HepG2 (cell line): ENCODE results near the gene PEAK1. TPM values are rescaled to one million over a fixed set of nuclear protein-coding genes. Genes with fewer than 3 reads are reported as not detected.

Source experiments
- ATAC-seq: fragments of 200-7000 bp; cut with Tn5 transposase; 3 replicates; pipeline ENCODE4 v1.9.1; 2020; ENCODE audit warnings: mild to moderate bottlenecking, moderate library complexity
- BruUV-seq: library from RNA; stranded (reverse); fragments of 400-500 nt; replicated peaks from 2 replicates; lab custom pipeline; 2021; lab: Mats Ljungman, UMichigan
- CTCF ChIA-PET: fragments of 300-600 bp; formaldehyde crosslinking; extraction: SDS; loops from one replicate; lab custom pipeline; 2021; ENCODE audit warnings: low total read pairs, inconsistent platforms, low intra/inter-chr PET ratio; lab: Yijun Ruan, JAX
- POLR2A ChIA-PET: fragments of 350-600 bp; sonication (Branson Sonifier 250); formaldehyde crosslinking; loops from one replicate; lab custom pipeline; 2020; ENCODE audit warnings: antibody characterized with exemption, inconsistent platforms; lab: Yijun Ruan, JAX
- DNase-seq: peaks from one replicate; pipeline ENCODE4 v3.0.0-alpha.2; 2015; ENCODE audit warnings: low spot score
- FAIRE-seq: peaks from 3 replicates; lab custom pipeline; 2011; peaks lifted over from hg19 to GRCh38; lab: Jason Lieb, UNC
- H2AFZ ChIP-seq: one replicate; pipeline ENCODE4 v1.6.1; 2011; ENCODE audit warnings: low read length, inconsistent platforms
- H3K27ac ChIP-seq: fragments of 300-600 bp; 3 replicates; pipeline ENCODE4 v1.8.0; 2011; ENCODE audit warnings: mixed run types, mild to moderate bottlenecking, mixed read lengths, low read length, inconsistent platforms; ENCODE audit not compliant: insufficient read depth; ENCODE audit errors: extremely low read length
- H3K27me3 ChIP-seq, 2 experiments: fragments of 200-600 bp in 1 of 2; 2 replicates in 1 of 2; 3 replicates in 1 of 2; pipeline versions ENCODE4 v1.6.0 to v1.8.0; 2011; ENCODE audit warnings: low read length in 2 of 2, mild to moderate bottlenecking in 2 of 2, moderate library complexity in 2 of 2, inconsistent platforms in 1 of 2; ENCODE audit not compliant: insufficient read depth in 2 of 2, control insufficient read depth in 1 of 2
- H3K36me3 ChIP-seq, 2 experiments: fragments of 200-600 bp in 1 of 2; replicated peaks in 1 of 2; 2 replicates in 1 of 2; 3 replicates in 1 of 2; pipeline versions ENCODE4 v1.5.1 to v1.8.0; 2011; ENCODE audit warnings: low read length in 2 of 2, inconsistent platforms in 1 of 2; ENCODE audit not compliant: insufficient read depth in 2 of 2, control insufficient read depth in 1 of 2
- H3K4me1 ChIP-seq: 2 replicates; pipeline ENCODE4 v1.5.1; 2012; ENCODE audit warnings: low read length, inconsistent platforms; ENCODE audit not compliant: insufficient read depth
- H3K4me2 ChIP-seq: 2 replicates; pipeline ENCODE4 v1.6.0; 2011; ENCODE audit warnings: low read depth, low read length, inconsistent platforms
- H3K4me3 ChIP-seq, 3 experiments: fragments of 200-600 bp in 1 of 3; sonication (generic), shearing (Covaris generic) in 1 of 3; replicated peaks in 1 of 3; 2 replicates each; pipeline ENCODE4 v1.5.1; 2011 to 2016; ENCODE audit warnings: low read length in 3 of 3, inconsistent platforms in 2 of 3, low read depth in 2 of 3, mild to moderate bottlenecking in 2 of 3, control low read depth in 1 of 3, mixed read lengths in 1 of 3; ENCODE audit not compliant: insufficient read depth in 1 of 3
- H3K79me2 ChIP-seq: one replicate; pipeline ENCODE4 v1.6.1; 2011; ENCODE audit warnings: low read length, inconsistent platforms; ENCODE audit not compliant: insufficient read depth
- H3K9ac ChIP-seq: 2 replicates; pipeline ENCODE4 v1.6.0; 2011; ENCODE audit warnings: mild to moderate bottlenecking, low read depth, low read length, inconsistent platforms; ENCODE audit not compliant: insufficient read depth
- H3K9me3 ChIP-seq: 2 replicates; pipeline ENCODE4 v1.5.1; 2012; ENCODE audit warnings: mild to moderate bottlenecking, low read length
- H4K20me1 ChIP-seq: 2 replicates; pipeline ENCODE4 v1.6.0; 2011; ENCODE audit warnings: inconsistent platforms, mild to moderate bottlenecking, low read length, moderate library complexity; ENCODE audit not compliant: insufficient read depth
- IRX3 ChIP-seq: sonication (generic); formaldehyde crosslinking; IDR thresholded peaks from 2 replicates; pipeline ENCODE4 v1.8.1; 2023; ENCODE audit warnings: mild to moderate bottlenecking, low read depth, missing genetic modification reagents, borderline replicate concordance
- KLF9 ChIP-seq: IDR thresholded peaks from 2 replicates; pipeline ENCODE4 v1.6.1; 2016; ENCODE audit warnings: low read depth
- XRCC5 ChIP-seq: fragments of 200-400 bp; formaldehyde crosslinking; optimal IDR thresholded peaks from 2 replicates; pipeline ENCODE3; 2017; ENCODE audit warnings: mild to moderate bottlenecking, low read length
- ZNF207 ChIP-seq: fragments of 450-650 bp; IDR thresholded peaks from 2 replicates; pipeline ENCODE4 v1.6.1; 2016; ENCODE audit warnings: antibody characterized with exemption, borderline replicate concordance
- ZNF703 ChIP-seq: sonication (generic); formaldehyde crosslinking; IDR thresholded peaks from 2 replicates; pipeline ENCODE4 v1.5.1; 2020; ENCODE audit warnings: missing genetic modification reagents, mild to moderate bottlenecking, moderate library complexity, borderline replicate concordance
- WGBS: methylation state at CpG from one replicate; pipeline ENCODE4 v1.1.6; 2017; ENCODE audit warnings: low lambda C conversion rate; 5-methylcytosine and 5-hydroxymethylcytosine counted together
- in situ Hi-C: cut with HindIII; loops from 2 replicates; pipeline ENCODE4 v1.10.0; 2017; ENCODE audit warnings: low pct_unique_long_range_greater_than_20kb; ENCODE audit not compliant: extremely low pct_ligation_motif_present
- intact Hi-C: fragments of 100-400 bp; cut with micrococcal nuclease; formaldehyde crosslinking; loops from one replicate; pipeline ENCODE4 v1.10.0; 2022; ENCODE audit not compliant: unreplicated experiment
- polyA plus RNA-seq, 8 experiments: library from polyadenylated mRNA; depleted of rRNA in 3 of 8; stranded (reverse) in 7 of 8; unstranded in 1 of 8; fragments of >200 nt; fragmentation: Illumina TruSeq in 4 of 8; extraction: Trizol in 4 of 8; gene quantifications; 2 replicates each; pipeline versions ENCODE4 v1.2.1 to v1.2.3, GENCODE V29; 2011 to 2016; ENCODE audit warnings: low read depth in 4 of 8, missing spikeins in 1 of 8, mixed read lengths in 1 of 8; ENCODE audit not compliant: insufficient read depth in 1 of 8
- total RNA-seq, 5 experiments: library from RNA; depleted of rRNA; stranded (reverse); fragments of >200 nt; fragmentation: Illumina TruSeq; extraction: Trizol; gene quantifications; 2 replicates each; pipeline ENCODE4 v1.2.3, GENCODE V29; 2016; ENCODE audit warnings: low read depth in 1 of 5
- TF ChIP-seq, protein P1 (sequence below): sonication (generic); formaldehyde crosslinking; IDR thresholded peaks from 2 replicates; pipeline ENCODE4 v1.4.0; 2020; ENCODE audit warnings: missing genetic modification reagents
- TF ChIP-seq, protein P2 (sequence below): sonication (generic); formaldehyde crosslinking; IDR thresholded peaks from 2 replicates; pipeline ENCODE4 v1.5.1; 2020; ENCODE audit warnings: mild to moderate bottlenecking, missing genetic modification reagents, borderline replicate concordance
- TF ChIP-seq, protein P3 (sequence below): sonication (generic); formaldehyde crosslinking; IDR thresholded peaks from 2 replicates; pipeline ENCODE4 v1.8.1; 2022; ENCODE audit warnings: low read depth, mild to moderate bottlenecking, missing genetic modification reagents
- TF ChIP-seq, protein P4 (sequence below): sonication (generic); formaldehyde crosslinking; IDR thresholded peaks from 2 replicates; pipeline ENCODE4 v1.8.0; 2022; ENCODE audit warnings: missing genetic modification reagents, mild to moderate bottlenecking, borderline replicate concordance

The PEAK1 gene
- total and polyA plus RNA-seq, 2 of the 13 experiments (the other 11 are each of a cell fraction or from before 2014, with no cell fraction given) = 6.0 to 6.6 TPM

DNA sequence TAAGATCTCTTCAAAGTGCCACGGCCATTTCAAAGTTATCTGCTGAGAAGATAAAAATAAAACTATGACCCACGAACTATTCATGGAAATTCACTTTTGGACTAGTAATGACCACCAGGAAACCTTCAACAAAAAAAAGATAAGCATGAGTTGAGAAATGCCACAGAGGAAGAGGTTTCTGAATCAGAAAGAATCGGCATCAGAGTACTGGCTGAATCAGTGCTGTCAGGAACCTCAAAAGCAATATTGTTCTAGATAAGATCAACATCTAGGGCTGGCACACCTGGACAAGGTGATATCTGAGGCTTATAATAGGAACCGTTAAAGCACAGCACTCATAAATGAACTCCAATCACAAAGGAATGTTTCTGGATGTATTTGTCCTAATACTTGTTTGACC, 72.7 kb downstream of the PEAK1 start:
- CTCF ChIA-PET = no interaction called here
- POLR2A ChIA-PET = no interaction called here
- BruUV-seq = no TSS peak
- no peaks in the 10 kb centered on the region for H3K27me3 ChIP-seq
- no peaks in the 10 kb centered on the region for H3K79me2 ChIP-seq
- no peaks in the 10 kb centered on the region for H4K20me1 ChIP-seq
- TF ChIP-seq ZNF207 (no peak), KLF9 (no peak), IRX3 (no peak), ZNF703 (no peak), XRCC5 (no peak)
- TF ChIP-seq, protein P1, sequence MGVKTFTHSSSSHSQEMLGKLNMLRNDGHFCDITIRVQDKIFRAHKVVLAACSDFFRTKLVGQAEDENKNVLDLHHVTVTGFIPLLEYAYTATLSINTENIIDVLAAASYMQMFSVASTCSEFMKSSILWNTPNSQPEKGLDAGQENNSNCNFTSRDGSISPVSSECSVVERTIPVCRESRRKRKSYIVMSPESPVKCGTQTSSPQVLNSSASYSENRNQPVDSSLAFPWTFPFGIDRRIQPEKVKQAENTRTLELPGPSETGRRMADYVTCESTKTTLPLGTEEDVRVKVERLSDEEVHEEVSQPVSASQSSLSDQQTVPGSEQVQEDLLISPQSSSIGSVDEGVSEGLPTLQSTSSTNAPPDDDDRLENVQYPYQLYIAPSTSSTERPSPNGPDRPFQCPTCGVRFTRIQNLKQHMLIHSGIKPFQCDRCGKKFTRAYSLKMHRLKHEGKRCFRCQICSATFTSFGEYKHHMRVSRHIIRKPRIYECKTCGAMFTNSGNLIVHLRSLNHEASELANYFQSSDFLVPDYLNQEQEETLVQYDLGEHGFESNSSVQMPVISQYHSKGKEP (CRISPR knock-in tag) = no peak
- TF ChIP-seq, protein P2, sequence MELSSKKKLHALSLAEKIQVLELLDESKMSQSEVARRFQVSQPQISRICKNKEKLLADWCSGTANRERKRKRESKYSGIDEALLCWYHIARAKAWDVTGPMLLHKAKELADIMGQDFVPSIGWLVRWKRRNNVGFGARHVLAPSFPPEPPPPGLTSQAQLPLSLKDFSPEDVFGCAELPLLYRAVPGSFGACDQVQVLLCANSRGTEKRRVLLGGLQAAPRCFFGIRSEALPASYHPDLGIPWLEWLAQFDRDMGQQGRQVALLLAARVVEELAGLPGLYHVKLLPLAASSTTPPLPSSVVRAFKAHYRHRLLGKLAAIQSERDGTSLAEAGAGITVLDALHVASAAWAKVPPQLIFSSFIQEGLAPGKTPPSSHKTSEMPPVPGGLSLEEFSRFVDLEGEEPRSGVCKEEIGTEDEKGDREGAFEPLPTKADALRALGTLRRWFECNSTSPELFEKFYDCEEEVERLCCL (CRISPR knock-in tag) = no peak
- TF ChIP-seq, protein P3, sequence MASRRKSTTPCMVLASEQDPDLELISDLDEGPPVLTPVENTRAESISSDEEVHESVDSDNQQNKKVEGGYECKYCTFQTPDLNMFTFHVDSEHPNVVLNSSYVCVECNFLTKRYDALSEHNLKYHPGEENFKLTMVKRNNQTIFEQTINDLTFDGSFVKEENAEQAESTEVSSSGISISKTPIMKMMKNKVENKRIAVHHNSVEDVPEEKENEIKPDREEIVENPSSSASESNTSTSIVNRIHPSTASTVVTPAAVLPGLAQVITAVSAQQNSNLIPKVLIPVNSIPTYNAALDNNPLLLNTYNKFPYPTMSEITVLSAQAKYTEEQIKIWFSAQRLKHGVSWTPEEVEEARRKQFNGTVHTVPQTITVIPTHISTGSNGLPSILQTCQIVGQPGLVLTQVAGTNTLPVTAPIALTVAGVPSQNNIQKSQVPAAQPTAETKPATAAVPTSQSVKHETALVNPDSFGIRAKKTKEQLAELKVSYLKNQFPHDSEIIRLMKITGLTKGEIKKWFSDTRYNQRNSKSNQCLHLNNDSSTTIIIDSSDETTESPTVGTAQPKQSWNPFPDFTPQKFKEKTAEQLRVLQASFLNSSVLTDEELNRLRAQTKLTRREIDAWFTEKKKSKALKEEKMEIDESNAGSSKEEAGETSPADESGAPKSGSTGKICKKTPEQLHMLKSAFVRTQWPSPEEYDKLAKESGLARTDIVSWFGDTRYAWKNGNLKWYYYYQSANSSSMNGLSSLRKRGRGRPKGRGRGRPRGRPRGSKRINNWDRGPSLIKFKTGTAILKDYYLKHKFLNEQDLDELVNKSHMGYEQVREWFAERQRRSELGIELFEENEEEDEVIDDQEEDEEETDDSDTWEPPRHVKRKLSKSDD (CRISPR knock-in tag) = no peak
- TF ChIP-seq, protein P4, sequence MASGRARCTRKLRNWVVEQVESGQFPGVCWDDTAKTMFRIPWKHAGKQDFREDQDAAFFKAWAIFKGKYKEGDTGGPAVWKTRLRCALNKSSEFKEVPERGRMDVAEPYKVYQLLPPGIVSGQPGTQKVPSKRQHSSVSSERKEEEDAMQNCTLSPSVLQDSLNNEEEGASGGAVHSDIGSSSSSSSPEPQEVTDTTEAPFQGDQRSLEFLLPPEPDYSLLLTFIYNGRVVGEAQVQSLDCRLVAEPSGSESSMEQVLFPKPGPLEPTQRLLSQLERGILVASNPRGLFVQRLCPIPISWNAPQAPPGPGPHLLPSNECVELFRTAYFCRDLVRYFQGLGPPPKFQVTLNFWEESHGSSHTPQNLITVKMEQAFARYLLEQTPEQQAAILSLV (CRISPR knock-in tag) = no peak
- FAIRE-seq (no peak), ATAC-seq (no peak), DNase-seq (no peak)
- no peak overlapping the region for H3K4me2 ChIP-seq
- no peaks in the 10 kb centered on the region; a peak in 1 of 5 replicates for H3K36me3 ChIP-seq
- in situ Hi-C loops (no loop called here), intact Hi-C loops (no loop called here)
- no peak overlapping the region for H3K27ac ChIP-seq
- H3K9ac ChIP-seq = no peak overlapping the region
- no peak overlapping the region for H3K4me3 ChIP-seq
- 66% methylated on average over 4 of the region's 4 CpGs for WGBS
- no peaks in the 10 kb centered on the region for H3K9me3 ChIP-seq
- H2AFZ ChIP-seq = no peak overlapping the region
- peaks cover 12% of the 10 kb centered on the region for H3K4me1 ChIP-seq
